Thoracic aorta endothelial cell (primary cell): ENCODE measurements around the gene L3MBTL3. TPM values are rescaled to one million over a fixed set of nuclear protein-coding genes. Genes with fewer than 3 reads are reported as not detected.

ENCODE experiments used
- total RNA-seq: library from RNA; depleted of rRNA; stranded (reverse); fragments of >200 nt; gene quantifications from 2 replicates; pipeline ENCODE4 v1.2.3, GENCODE V29; 2012

Gene L3MBTL3
- total RNA-seq, result 70.7 and 84.6 TPM in 2 replicates

DNA sequence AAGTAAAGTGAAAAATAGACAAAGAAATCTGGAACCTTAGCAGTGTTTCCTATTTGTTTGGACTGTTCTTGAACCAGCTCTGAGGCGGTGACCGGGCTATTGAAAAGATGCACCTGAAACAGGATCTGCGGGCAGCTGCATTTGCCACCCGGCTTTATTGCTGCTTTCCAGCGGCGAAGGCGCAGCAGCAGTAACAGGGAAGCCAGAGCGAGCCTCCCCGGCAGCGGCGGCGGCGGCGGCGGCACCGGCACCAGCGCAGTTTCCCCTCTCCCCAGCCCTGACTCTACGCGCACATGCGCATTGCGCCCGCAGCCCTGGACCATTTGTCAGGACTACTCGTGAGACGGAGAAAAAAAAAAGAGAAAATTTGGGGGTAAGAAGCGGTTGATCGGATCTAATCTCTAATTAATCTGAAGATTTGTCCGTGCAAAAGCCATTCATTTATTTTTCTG is at the start of gene L3MBTL3:
TSS of gene L3MBTL3 (plus strand) at position 290 of the 452 bp plus-strand sequence. CDS start 24,119 bp downstream, outside the sequence.

Other genes with a start within 250 kb of the L3MBTL3 start
- gene TMEM244, start 157.3 kb upstream of the L3MBTL3 start, total RNA-seq, result not detected in 2 replicates
- not detected in 2 replicates for gene SAMD3, start 204.4 kb downstream of the L3MBTL3 start, total RNA-seq